Stimulated activated CD4-positive, alpha-beta T cell treated with anti-CD3 and anti-CD28 coated beads, Interleukin-15, amount 100 ng/mL, for 24 hours (primary cell): ENCODE data around the gene CPNE1.
"Not testable (repeated sequence)": the region's sequence is repeated elsewhere in the genome, so short reads cannot be mapped to it uniquely, and the experiment has no call there.

Source experiments
- DNase-seq: peaks from one replicate; pipeline ENCODE4 v3.0.0-alpha.2; 2020

The CPNE1 gene

DNA sequence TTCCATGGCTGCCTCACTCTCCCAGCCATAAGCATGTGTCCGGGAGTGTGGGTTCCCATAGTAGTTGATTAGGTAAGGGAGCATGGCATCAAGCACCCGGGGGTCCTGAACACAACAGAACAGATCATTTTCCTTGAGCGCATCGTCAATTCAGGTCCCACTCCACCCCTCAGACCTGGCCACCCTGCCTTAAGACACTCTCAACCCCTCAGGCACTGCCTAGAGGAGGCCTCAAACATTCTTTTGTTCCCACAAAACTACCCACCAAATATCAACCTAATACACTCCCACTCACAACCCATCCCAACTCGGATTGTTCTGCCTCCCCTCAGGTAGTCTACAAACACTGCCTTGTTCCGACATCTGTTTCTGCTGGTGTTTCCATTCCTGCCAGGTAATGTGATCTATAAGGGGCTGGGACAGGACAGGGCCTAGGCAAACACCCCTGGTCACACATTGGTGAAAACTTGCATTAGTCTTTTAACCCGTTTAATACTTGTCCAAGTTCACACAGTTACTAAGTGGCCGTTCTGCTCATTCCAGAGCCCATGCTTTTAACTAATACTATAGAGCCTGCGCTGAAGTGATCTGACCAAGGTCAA, 33.1 kb upstream of the CPNE1 start:
- no peak for DNase-seq

DNA sequence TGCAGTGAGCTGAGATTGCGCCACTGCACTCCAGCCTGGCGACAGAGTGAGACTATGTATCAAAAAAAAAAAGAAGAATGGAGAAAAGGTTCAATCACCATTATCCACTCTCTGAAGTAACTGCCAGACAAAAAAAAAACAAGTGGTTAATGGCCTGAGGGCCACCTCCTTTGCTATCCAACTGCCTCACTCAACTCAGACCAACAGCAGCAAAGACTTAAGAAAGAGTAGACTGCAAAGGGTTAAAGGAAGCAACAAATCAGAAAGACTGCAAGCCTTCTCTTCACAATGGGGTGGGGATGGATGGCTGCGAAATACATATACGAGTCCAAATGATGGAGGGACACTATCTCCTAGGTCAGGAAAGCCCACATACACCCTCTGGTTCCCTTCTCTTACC, 31.3 kb upstream of the CPNE1 start:
- no peak for DNase-seq

DNA sequence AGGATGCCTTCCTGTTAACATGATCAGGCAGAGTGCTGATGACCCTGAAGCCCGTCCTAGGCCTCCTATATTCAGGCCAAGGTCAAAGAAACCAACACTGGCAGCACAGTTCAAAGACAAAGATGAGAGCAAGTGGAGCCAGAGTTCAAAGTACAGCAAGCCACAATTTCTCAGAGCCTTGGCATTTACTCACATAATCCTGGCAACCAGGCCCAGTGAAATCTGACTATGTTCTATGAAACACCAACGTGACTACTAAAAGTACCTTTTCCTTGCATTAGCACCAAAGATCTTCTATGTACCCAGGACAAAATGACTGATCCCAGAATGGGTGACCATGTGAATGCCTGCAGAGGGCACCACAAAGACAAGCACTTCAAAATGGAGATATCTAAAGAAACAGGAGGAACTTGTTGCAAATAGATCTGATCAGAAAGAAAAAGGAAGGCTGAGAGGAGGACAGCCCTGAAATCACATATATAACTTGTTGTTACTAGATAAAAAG, 30.6 kb upstream of the CPNE1 start:
- DNase-seq = no peak

DNA sequence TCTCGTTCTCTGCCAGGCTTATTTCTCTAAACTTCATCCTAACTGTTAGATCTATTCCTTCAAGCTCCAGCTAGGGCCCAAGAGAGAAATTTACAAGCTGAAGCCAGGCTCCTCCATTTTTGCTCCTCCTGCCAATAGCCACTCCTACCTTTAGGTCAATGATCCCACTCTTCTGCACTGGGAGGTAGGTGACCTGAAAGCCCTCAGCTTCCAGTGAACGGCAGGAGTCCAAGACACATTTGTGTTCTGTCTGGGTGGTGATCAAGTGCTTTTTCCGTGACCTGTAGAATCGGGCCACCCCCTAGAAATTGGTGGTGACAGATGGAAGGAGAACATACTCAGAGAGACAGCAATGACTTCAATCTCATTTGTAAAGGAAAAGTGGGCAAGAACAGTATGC, 25.6 kb upstream of the CPNE1 start:
- no peak for DNase-seq

DNA sequence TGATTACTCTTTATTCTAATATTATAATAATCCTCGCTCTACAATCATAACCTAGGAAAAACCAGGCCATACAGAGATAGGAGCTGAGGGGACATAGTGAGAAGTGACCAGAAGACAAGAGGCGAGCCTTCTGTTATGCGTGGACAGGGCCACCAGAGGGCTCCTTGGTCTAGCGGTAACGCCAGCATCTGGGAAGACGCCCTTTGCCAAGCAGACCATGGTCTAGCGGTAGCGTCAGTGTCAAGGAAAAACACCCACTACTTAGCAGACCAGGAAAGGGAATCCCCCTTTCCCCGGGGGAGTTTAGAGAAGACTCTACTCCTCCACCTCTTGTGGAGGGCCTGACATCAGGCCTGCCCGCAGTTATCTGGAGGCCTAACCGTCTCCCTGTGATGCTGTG, 22.2 kb upstream of the CPNE1 start:
- not testable (repeated sequence) for DNase-seq

DNA sequence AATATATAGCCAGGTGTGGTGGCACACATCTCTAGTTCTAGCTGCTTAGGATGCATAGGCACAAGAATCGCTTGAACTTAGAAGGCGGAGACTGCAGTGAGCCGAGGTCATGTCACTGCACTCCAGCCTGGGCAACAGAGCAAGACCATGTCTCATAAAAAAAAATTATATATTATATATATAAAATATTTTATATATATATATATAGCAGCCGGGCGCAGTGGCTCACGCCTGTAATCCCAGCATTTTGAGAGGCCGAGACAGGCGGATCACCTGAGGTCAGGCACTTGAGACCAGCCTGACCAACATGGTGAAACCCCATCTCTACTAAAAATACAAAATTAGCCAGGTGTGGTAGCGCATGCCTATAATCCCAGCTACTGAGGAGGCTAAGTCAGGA, 20.7 kb upstream of the CPNE1 start:
- DNase-seq = not testable (repeated sequence)

DNA sequence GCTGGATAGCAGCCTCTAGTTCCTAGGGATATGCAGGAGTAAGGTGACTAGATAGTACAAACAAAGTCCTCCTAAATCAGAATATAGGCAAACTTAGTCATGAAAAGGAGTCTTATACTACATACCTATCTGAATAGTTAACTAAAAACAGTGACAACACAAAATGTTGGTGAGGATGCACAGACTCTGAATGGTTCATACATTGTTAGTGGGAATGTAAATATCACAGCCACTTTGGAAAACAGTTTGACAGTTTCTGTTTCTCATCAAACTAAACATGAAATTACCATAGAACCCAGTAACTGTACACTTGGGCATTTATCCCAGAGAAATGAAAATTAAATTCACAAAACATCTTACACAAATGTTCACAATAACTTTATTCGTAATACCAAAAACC, 17.3 kb upstream of the CPNE1 start:
- DNase-seq = no peak

DNA sequence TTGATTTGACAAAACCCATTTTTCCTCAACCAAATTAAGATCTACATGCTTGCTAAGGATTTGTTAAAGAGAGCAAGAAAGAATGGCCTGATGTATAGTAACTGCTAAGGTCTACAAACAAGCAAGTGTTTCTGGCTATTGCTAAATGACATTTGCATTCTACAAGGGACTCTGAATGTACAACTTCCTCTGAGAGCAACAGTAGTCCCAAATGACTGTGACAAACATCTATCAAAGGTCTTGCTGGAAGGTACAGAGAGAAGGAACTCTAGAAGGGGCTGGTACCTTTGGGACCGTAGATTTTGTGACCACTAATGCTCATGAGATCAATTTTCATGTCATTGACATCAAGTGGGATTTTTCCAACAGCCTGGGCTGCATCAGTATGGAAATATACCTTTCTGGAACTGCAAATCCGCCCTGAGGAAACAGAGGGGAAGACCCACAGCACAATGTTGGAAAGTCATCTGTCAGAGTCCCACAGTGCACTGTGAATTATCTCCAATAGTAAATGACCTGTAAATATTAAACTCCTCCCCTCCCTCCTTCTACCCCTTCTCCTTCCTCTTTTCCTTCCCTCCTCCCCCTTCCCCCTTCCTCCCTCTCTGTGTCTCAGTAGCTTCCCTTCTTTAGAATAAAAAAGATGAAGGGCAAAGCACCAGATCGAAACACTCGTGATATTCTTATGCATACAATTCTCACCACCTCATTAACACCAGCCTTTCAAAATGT, 15.9 kb upstream of the CPNE1 start:
- no peak for DNase-seq

DNA sequence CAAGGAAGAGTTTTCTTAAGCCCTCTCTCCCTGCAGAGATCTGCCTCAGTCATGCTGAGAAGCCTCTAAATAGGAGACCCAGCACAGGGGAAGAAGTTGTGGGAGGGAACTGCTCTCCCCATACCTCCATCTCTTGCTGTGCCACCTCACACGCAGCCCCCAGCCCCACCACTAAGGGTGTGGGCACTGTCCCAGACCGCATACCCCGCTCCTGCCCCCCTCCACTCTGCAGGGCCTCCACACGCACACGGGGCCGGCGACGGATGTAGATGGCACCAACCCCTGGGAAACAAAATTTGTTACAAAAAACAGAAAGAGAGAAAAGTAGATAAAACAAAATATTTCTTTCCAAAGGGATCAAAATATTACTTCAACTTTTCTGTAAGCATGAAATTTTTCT, 10.2 kb upstream of the CPNE1 start:
- DNase-seq = no peak

DNA sequence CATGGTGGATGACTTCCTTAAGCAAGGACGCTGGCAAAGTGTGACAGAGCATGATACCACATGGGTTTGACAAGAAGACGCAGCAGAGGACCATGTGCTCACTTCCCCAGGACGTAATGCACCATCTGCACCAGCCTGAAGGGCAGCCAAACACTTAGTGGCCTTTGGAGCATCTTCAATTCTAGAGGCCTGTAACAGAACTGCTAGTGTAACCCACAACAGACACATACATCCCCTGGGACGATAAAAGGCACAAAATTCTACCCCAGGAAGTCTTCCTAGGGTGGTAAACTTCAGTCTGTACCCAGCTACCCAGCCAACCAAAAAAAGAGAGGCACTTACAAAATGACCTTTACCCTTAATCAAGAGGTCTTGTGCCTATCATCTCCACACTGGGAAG, 9.2 kb upstream of the CPNE1 start:
- no peak for DNase-seq

DNA sequence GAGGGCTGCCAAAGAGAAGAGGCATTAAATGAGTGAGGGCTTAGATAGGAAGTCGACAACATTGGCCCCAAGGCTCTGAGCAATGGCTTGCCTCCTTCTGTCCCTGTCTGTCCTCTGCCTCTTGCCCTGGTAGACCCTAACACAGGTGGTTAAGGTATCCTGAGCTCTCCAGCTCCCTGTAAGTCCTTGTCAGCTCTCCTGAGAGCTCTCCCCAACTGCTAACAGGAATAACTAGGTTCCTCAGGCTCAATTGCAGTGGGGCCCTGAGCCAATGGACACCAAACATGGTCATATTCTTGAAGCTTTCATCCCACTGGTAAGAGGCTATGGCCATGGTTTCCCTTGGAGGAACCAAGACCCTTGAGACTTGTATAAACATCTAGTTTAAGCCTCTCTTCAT, 5.0 kb upstream of the CPNE1 start:
- DNase-seq = no peak

DNA sequence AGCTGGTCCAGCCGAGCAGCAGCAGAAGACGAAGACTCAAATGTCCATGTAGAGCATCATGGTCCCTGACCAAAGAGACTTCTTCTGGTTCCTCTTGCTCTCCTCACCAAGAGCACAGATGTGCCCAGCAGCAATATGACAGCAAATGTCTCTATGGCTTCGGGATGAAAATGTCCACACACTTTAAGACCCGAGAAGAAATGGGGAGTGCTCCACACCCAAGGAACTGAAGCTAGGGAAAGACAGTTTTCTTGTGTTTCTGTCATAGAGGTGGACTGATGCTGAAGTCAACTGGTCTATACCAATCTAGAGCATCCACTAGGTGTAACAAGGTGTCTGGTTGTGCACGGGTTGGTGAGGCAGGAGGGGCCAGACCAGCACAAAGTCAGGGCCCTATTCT, 4.5 kb upstream of the CPNE1 start:
- DNase-seq = no peak

DNA sequence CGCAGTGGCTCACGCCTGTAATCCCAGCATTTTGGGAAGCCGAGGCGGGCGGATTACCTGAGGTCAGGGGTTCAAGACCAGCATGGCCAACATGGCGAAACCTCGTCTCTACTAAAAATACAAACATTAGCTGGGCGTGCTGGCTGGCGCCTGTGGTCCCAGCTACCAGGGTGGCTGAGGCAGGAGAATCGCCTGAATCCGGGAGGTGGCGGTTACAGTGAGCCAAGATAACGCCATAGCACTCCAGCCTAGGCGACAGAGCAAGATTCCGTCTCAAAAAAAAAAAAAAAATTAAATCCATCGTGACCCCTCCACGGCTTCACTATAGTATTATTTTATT, 1.2 kb upstream of the CPNE1 start:
- no peak for DNase-seq

DNA sequence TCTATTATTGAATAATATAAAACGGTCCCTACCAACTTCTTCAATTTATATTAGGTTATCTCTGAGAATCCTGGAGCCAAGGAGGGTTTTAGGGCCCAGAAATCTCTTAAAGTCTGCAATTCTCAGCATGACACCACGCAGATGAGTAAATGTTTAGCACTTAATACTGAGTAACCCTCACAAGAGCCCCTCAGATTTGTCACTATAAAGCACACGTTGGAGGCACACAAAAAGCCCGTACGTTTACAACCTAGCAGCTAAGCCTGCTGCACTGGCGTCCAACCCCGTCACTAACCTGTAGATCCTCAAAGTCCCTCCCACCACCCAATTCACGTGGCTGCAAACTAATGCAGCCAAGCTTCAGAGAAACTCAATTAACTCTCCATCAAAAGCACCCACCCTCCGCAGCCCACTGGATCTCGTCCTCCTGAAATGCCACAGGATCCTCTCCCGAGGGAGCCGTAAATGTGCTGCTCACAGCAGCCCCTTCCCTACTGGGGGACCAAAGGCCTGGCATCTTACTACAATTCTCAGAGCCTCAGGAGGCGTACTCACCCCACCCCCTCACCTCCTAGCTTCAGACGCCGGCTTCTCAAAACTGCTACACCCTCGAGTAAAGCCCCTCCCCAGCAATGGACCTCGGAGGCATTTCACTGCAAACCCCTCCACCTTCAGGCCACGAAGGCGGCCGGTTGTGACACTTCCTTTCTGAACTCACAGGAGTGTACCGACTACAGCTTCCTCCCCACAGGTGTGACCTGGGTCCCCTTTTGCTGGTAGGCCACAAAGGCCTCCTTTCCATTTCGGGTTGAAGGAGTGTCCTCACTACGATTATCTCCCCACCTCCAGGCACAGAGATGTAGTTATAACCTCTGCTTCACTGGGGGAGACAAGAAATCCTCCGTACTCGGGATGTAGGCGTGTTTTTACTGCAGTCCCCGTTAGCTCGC, 909 bp downstream of the CPNE1 start:
- peak; percentile 65 for DNase-seq

DNA sequence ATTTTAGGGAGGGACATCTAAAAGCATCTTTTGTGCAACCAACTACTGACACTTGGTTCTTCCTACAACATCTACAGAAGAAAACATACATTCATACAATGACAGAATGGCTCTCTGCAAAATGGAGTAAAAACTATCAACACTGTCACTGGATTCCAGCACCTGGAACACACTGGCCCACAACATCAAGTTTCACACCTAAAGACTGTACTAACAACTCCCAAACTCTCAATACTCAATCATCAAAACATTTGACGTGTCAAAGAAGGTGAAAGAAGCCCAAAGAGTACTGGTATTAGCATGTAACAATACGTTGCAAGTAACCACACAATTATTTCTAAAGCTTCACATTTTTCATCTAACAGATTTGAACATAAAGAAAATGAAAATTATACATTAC, 2.1 kb downstream of the CPNE1 start:
- DNase-seq = peak; percentile 19

DNA sequence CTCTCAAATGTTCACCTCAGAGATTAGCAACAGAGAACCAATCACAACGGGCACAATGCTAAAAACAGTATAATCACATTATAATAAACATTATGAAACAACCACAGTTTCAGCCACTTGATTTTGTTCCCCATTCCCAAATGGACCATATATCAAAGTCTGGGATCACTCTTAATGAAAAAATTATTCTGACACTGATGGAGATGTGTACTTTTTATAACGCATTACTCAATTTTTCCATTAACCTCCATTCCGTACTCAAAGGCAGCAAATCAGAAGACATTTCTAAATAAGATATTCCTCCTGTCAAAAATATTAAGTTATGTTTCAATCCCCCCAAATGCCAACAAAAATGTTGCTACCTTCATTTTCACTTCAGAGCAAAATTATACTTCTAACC, 2.8 kb downstream of the CPNE1 start:
- DNase-seq = no peak

DNA sequence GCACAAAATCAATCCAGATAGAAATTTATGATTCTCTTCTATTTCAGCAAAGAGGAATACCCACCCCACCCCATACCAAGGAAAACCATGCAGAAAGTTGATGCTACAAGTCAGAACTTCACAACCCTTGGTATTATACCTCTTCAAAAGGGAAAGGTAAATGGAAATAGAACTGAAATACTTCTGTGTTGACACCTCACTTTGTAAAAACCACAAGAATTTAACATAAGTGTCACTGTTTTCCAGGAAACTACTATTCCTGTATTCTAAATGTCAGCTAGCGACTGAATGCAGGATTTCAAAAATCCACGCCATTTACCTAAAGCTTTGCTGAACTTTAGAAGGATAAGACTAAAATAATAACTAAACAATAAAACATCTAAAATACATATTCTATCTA, 3.6 kb downstream of the CPNE1 start:
- DNase-seq = no peak

DNA sequence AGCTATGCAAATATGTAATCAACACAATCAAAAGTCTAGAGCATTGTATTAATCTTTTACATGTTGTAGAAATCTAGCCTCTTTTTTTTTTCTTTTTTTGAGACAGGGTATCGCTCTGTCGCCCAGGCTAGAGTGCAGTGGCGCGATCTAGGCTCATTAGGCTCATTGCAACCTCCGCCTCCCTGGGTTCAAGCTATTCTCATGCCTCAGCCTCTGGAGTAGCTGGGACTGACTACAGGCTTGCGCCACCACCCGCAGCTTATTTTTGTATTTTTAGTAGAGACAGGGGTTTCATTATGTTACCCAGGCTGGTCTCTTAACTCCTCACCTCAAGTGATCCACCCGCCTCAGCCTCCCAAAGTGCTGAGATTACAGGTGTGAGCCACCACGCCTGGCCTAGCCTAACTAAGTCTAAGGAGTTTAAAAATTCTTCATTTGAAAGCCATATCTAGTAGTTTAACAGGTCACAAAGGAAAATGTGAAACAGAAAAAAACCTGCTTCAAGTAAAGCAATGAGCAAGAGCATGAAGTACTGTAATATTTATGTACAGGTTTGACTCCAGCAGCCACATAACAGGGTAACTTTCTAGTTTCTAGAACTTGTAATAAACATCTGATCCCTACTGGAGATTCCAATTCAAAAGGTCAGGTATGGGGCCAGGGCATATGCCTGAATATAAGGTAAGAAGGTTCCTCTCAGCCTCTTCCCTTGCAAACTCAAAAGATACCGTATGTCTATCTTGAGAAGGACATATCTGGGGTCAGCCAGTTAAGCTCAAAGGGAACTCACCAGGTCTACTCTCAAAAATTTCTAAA, 4.4 kb downstream of the CPNE1 start:
- peak; percentile 52 for DNase-seq

DNA sequence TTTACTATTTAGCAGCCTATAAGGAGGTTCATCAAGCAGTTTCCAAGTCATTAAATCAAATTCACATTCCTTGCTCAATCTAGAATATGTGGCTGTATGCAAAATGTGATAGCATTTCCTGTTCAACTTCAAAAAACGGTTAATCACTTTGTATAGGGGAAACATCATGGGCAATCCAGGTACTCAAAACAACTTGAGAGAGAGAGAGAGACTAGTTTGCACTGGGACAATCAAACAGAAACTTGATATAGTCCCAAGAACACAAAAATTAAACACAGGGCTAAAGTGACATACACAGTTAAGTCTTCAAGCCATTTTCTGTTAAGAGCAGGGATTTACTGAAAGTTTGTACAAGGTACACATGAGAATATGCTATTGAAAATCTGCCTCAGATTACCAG, 7.4 kb downstream of the CPNE1 start:
- DNase-seq = no peak

DNA sequence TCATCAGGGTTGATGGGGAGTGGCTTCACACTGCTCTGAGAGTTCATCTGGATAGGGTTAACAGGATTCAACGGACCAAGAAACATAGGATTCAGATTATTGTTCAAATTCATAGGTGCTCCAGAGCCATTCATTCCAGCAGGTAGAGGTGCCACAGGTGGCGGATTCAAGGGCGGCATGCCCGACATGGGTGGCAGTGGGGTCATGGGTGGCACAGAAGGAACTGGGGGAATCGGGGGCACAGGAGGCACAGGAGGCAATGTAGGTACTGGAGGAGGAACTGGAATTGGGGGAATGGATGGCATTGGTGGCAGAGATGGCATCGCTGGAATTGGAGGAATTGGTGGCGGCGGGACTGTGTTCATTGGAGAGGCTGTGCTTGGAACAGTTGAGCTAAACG, 10.3 kb downstream of the CPNE1 start:
- DNase-seq = no peak

DNA sequence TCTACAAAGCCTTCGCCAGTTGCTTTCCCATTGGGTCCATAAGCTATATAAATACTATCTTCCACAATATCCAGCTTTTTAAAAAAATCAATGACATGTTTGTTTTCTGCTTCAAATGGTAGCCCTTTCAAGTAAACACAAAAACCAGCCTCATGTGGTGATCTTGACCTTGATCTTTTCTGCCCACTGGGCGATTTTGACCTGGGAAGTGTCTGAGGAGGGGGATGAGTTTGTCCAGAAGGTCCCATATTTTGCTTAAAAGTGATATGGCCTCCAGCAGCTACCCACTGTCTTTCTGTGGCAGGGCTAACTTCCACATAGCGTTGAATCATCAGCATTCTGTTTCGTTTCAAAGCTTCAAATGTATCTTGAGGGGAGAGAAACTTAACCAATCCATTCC, 10.8 kb downstream of the CPNE1 start:
- DNase-seq = no peak

DNA sequence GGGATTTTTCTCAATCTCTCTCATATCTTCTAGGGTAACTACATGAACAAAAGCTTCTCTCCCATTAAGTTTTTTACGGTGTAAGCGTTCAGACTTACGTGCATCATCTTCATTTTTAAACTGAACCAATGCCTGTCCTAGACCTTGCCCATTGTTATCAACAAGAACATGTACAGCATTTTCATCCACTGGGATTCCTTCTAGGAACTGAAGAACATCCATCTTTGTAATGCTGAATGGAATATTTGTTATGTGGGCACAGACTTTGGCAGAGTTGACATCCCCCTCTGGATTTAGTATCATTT, 11.3 kb downstream of the CPNE1 start:
- no peak for DNase-seq
